WTC11 (cell line): ENCODE results near the gene FBLN2. TPM values are rescaled to one million over a fixed set of nuclear protein-coding genes. Genes with fewer than 3 reads are reported as not detected.

ENCODE experiments used
- ATAC-seq: fragments of 200-7000 bp; cut with Tn5 transposase; 2 replicates; pipeline ENCODE4 v1.10.0; 2021; ENCODE audit warnings: mild to moderate bottlenecking, moderate library complexity
- CTCF ChIA-PET: fragments of 300-600 bp; sonication (Branson Sonifier 250); formaldehyde crosslinking; loops from one replicate; lab custom pipeline; 2021; ENCODE audit warnings: antibody characterized with exemption; lab: Charles Lee
- POLR2A ChIA-PET: fragments of 350-600 bp; sonication (Branson Sonifier 250); formaldehyde crosslinking; loops from one replicate; lab custom pipeline; 2021; ENCODE audit warnings: antibody characterized with exemption; lab: Charles Lee
- DNase-seq: peaks from one replicate; pipeline ENCODE4 v3.0.0; 2021; ENCODE audit warnings: low spot score
- H3K27ac Mint-ChIP-seq: 2 replicates; pipeline ENCODE4 v1.8.0; 2021; ENCODE audit warnings: mixed read lengths
- H3K27me3 Mint-ChIP-seq: 2 replicates; pipeline ENCODE4 v1.8.0; 2021; ENCODE audit warnings: low read depth, mild to moderate bottlenecking, moderate library complexity, mixed read lengths
- H3K36me3 Mint-ChIP-seq: 2 replicates; pipeline ENCODE4 v1.8.0; 2021; ENCODE audit warnings: mixed read lengths
- H3K4me1 Mint-ChIP-seq: 2 replicates; pipeline ENCODE4 v1.8.0; 2022; ENCODE audit warnings: mixed read lengths
- H3K4me3 Mint-ChIP-seq: 2 replicates; pipeline ENCODE4 v1.8.0; 2021; ENCODE audit warnings: mild to moderate bottlenecking, moderate library complexity, mixed read lengths
- H3K9me3 Mint-ChIP-seq: 2 replicates; pipeline ENCODE4 v1.8.0; 2021; ENCODE audit warnings: mixed read lengths
- ATF3 ChIP-seq: sonication (generic); formaldehyde crosslinking; conservative IDR thresholded peaks from 2 replicates; pipeline ENCODE4 v1.8.1; 2022; ENCODE audit warnings: mild to moderate bottlenecking, missing genetic modification reagents
- CREB1 ChIP-seq: sonication (generic); formaldehyde crosslinking; IDR thresholded peaks from 2 replicates; pipeline ENCODE4 v1.8.0; 2023; ENCODE audit warnings: mild to moderate bottlenecking, missing genetic modification reagents
- CREM ChIP-seq: sonication (generic); formaldehyde crosslinking; IDR thresholded peaks from 2 replicates; pipeline ENCODE4 v1.8.1; 2022; ENCODE audit warnings: mild to moderate bottlenecking, missing genetic modification reagents, moderate library complexity
- E2F4 ChIP-seq: sonication (generic); formaldehyde crosslinking; IDR thresholded peaks from 2 replicates; pipeline ENCODE4 v1.8.1; 2022; ENCODE audit warnings: low read depth, mild to moderate bottlenecking, moderate library complexity, missing genetic modification reagents, borderline replicate concordance
- E2F5 ChIP-seq: sonication (generic); formaldehyde crosslinking; IDR thresholded peaks from 2 replicates; pipeline ENCODE4 v1.8.1; 2022; ENCODE audit warnings: mild to moderate bottlenecking, moderate library complexity, missing genetic modification reagents
- ESRRA ChIP-seq: sonication (generic); formaldehyde crosslinking; IDR thresholded peaks from 2 replicates; pipeline ENCODE4 v1.8.1; 2022; ENCODE audit warnings: mild to moderate bottlenecking, missing genetic modification reagents, borderline replicate concordance
- FOXP1 ChIP-seq: sonication (generic); formaldehyde crosslinking; IDR thresholded peaks from 2 replicates; pipeline ENCODE4 v1.8.0; 2022; ENCODE audit warnings: missing genetic modification reagents, mild to moderate bottlenecking, moderate library complexity, borderline replicate concordance
- KAT7 ChIP-seq: sonication (generic); formaldehyde crosslinking; IDR thresholded peaks from 2 replicates; pipeline ENCODE4 v1.8.1; 2023; ENCODE audit warnings: missing genetic modification reagents, mild to moderate bottlenecking, borderline replicate concordance
- NR1H2 ChIP-seq: sonication (generic); formaldehyde crosslinking; IDR thresholded peaks from 2 replicates; pipeline ENCODE4 v1.9.0; 2021; ENCODE audit warnings: mild to moderate bottlenecking, moderate library complexity, missing genetic modification reagents
- RELA ChIP-seq: sonication (generic); formaldehyde crosslinking; IDR thresholded peaks from 2 replicates; pipeline ENCODE4 v1.8.1; 2022; ENCODE audit warnings: missing genetic modification reagents, mild to moderate bottlenecking, borderline replicate concordance
- TEAD4 ChIP-seq: sonication (generic); formaldehyde crosslinking; IDR thresholded peaks from 2 replicates; pipeline ENCODE4 v1.8.0; 2022; ENCODE audit warnings: mild to moderate bottlenecking, missing genetic modification reagents
- TP53 ChIP-seq: sonication (generic); formaldehyde crosslinking; IDR thresholded peaks from 2 replicates; pipeline ENCODE4 v1.8.1; 2023; ENCODE audit warnings: mild to moderate bottlenecking, missing genetic modification reagents
- ZNF263 ChIP-seq: sonication (generic); formaldehyde crosslinking; IDR thresholded peaks from 2 replicates; pipeline ENCODE4 v1.8.1; 2022; ENCODE audit warnings: low read depth, mild to moderate bottlenecking, moderate library complexity, missing genetic modification reagents
- ZNF396 ChIP-seq: fragments of 250-450 bp; sonication (Bioruptor Pico); IDR thresholded peaks from 2 replicates; pipeline ENCODE4 v1.8.0; 2021; ENCODE audit warnings: mild to moderate bottlenecking, moderate library complexity, borderline replicate concordance
- ZNF425 ChIP-seq: fragments of 250-450 bp; sonication (Bioruptor Pico); conservative IDR thresholded peaks from 2 replicates; pipeline ENCODE4 v1.9.0; 2021; ENCODE audit warnings: mild to moderate bottlenecking
- total RNA-seq: library from RNA; stranded (reverse); gene quantifications from 3 replicates; pipeline ENCODE4 v1.2.3, GENCODE V29; 2021
- TF ChIP-seq, protein P1 (sequence below): fragments of 250-450 bp; sonication (Bioruptor Pico); IDR thresholded peaks from 2 replicates; pipeline ENCODE4 v1.8.0; 2021; ENCODE audit warnings: mild to moderate bottlenecking
- TF ChIP-seq, protein P2 (sequence below): fragments of 250-450 bp; sonication (Bioruptor Pico); IDR thresholded peaks from 2 replicates; pipeline ENCODE4 v2.1.2; 2022; ENCODE audit warnings: mild to moderate bottlenecking, moderate library complexity
- TF ChIP-seq, protein P3 (sequence below): sonication (generic); formaldehyde crosslinking; IDR thresholded peaks from 2 replicates; pipeline ENCODE4 v1.8.0; 2023; ENCODE audit warnings: missing genetic modification reagents, mild to moderate bottlenecking, borderline replicate concordance

The FBLN2 gene
- total RNA-seq, 1 experiment from 2014 or later = 20.7 TPM

DNA sequence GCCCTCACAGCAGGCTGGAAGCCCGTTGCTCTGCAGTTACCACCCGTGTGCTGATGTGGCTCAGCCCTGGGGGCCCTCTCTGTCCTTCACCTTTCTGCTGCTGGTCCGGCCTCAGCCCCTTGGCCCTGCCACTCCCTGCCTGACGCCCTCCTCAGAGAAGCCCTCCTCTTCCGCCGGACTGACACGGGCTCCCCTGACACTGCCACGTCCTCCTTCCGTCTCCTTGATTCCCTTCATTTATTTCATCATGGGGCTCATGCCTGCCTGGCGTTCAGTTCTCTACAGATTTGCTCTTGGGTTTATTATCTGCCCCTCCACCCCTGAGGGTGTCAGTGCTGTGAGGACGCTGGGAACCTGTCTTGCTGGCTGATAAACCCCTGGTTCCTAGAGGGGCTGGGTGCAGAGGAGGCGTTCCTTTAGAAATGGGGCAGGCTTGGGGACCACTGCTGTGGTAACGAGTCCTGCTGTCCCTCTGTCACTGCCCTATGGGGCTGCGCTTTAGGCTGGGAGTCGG is 19.6 kb downstream of the FBLN2 start:
- ATAC-seq (no peak), DNase-seq (no peak)
- H3K9me3 Mint-ChIP-seq = no peaks in the 10 kb centered on the region
- no peak overlapping the region for H3K4me3 Mint-ChIP-seq
- TF ChIP-seq ATF3 (no peak), ZNF425 (CRISPR knock-in tag) (no peak), RELA (CRISPR knock-in tag) (no peak)
- no peaks in the 10 kb centered on the region for H3K27me3 Mint-ChIP-seq
- H3K27ac Mint-ChIP-seq = peak overlapping the region; percentile 10; the same call in 1 of the 2 replicates
- ChIA-PET CTCF (interaction anchor here (0.9 to 2.8 kb wide), 2 partner anchors 9 to 72 kb away, joined by 3 to 11 read pairs; no protein-coding TSS in a partner anchor), POLR2A (no interaction called here)
- no peaks in the 10 kb centered on the region for H3K36me3 Mint-ChIP-seq
- peaks cover 13% of the 10 kb centered on the region for H3K4me1 Mint-ChIP-seq

GRCh38 chr3:13569201-13569600 is 20.3 kb downstream of the FBLN2 start:
- no peak for ATAC-seq
- CTCF ChIA-PET = interaction anchor here (0.9 to 2.8 kb wide), 3 partner anchors 9 to 73 kb away, joined by 3 to 11 read pairs (median 3); no protein-coding TSS in a partner anchor
- H3K27ac Mint-ChIP-seq = no peak overlapping the region; the same call in 1 of the 2 replicates
- TF ChIP-seq, protein P1, sequence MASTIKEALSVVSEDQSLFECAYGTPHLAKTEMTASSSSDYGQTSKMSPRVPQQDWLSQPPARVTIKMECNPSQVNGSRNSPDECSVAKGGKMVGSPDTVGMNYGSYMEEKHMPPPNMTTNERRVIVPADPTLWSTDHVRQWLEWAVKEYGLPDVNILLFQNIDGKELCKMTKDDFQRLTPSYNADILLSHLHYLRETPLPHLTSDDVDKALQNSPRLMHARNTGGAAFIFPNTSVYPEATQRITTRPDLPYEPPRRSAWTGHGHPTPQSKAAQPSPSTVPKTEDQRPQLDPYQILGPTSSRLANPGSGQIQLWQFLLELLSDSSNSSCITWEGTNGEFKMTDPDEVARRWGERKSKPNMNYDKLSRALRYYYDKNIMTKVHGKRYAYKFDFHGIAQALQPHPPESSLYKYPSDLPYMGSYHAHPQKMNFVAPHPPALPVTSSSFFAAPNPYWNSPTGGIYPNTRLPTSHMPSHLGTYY (CRISPR knock-in tag) = no peak
- TF ChIP-seq ESRRA (CRISPR knock-in tag) = no peak
- no peak for TF ChIP-seq E2F4 (CRISPR knock-in tag)
- no peak for TF ChIP-seq CREB1 (CRISPR knock-in tag)
- no peak for TF ChIP-seq FOXP1
- TF ChIP-seq NR1H2 = no peak
- TF ChIP-seq, protein P2, sequence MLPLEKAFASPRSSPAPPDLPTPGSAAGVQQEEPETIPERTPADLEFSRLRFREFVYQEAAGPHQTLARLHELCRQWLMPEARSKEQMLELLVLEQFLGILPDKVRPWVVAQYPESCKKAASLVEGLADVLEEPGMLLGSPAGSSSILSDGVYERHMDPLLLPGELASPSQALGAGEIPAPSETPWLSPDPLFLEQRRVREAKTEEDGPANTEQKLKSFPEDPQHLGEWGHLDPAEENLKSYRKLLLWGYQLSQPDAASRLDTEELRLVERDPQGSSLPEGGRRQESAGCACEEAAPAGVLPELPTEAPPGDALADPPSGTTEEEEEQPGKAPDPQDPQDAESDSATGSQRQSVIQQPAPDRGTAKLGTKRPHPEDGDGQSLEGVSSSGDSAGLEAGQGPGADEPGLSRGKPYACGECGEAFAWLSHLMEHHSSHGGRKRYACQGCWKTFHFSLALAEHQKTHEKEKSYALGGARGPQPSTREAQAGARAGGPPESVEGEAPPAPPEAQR = no peak
- no peak for TF ChIP-seq ZNF396
- no peak for TF ChIP-seq CREM
- no peak for TF ChIP-seq TEAD4 (CRISPR knock-in tag)
- no peak for TF ChIP-seq ZNF263 (CRISPR knock-in tag)
- no peak for TF ChIP-seq E2F5 (CRISPR knock-in tag)
- no peak for TF ChIP-seq KAT7
- TF ChIP-seq, protein P3, sequence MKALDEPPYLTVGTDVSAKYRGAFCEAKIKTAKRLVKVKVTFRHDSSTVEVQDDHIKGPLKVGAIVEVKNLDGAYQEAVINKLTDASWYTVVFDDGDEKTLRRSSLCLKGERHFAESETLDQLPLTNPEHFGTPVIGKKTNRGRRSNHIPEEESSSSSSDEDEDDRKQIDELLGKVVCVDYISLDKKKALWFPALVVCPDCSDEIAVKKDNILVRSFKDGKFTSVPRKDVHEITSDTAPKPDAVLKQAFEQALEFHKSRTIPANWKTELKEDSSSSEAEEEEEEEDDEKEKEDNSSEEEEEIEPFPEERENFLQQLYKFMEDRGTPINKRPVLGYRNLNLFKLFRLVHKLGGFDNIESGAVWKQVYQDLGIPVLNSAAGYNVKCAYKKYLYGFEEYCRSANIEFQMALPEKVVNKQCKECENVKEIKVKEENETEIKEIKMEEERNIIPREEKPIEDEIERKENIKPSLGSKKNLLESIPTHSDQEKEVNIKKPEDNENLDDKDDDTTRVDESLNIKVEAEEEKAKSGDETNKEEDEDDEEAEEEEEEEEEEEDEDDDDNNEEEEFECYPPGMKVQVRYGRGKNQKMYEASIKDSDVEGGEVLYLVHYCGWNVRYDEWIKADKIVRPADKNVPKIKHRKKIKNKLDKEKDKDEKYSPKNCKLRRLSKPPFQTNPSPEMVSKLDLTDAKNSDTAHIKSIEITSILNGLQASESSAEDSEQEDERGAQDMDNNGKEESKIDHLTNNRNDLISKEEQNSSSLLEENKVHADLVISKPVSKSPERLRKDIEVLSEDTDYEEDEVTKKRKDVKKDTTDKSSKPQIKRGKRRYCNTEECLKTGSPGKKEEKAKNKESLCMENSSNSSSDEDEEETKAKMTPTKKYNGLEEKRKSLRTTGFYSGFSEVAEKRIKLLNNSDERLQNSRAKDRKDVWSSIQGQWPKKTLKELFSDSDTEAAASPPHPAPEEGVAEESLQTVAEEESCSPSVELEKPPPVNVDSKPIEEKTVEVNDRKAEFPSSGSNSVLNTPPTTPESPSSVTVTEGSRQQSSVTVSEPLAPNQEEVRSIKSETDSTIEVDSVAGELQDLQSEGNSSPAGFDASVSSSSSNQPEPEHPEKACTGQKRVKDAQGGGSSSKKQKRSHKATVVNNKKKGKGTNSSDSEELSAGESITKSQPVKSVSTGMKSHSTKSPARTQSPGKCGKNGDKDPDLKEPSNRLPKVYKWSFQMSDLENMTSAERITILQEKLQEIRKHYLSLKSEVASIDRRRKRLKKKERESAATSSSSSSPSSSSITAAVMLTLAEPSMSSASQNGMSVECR (CRISPR knock-in tag) = no peak
- no peak for TF ChIP-seq TP53

More at GRCh38 chr3:13569201-13569600, 20.3 kb downstream of the FBLN2 start:
- DNase-seq = no peak
- Mint-ChIP-seq H3K36me3 (no peaks in the 10 kb centered on the region), H3K9me3 (no peaks in the 10 kb centered on the region), H3K4me1 (peaks cover 13% of the 10 kb centered on the region), H3K4me3 (no peak overlapping the region), H3K27me3 (no peaks in the 10 kb centered on the region)
- POLR2A ChIA-PET = no interaction called here
